Thyroid gland (tissue), 4 donors: ENCODE data around the gene CCDC201. TPM values are rescaled to one million over a fixed set of nuclear protein-coding genes. Genes with fewer than 3 reads are reported as not detected.

Experiments
- DNase-seq, 2 donors: peaks; one replicate each; pipeline ENCODE4 v3.0.0-alpha.2; 2019
- H3K27ac ChIP-seq, 3 donors: fragments of 200-600 bp; sonication (generic); 1 replicate in 2 of 3; 2 replicates in 1 of 3; pipeline ENCODE4 v1.5.1; 2016 to 2019; ENCODE audit warnings: mild to moderate bottlenecking in 1 of 3, moderate library complexity in 1 of 3
- H3K27me3 ChIP-seq: fragments of 200-600 bp; sonication (generic); one replicate; pipeline ENCODE4 v1.5.1; 2019
- H3K36me3 ChIP-seq, 2 donors: fragments of 200-600 bp; sonication (generic); one replicate each; pipeline ENCODE4 v1.5.1; 2016 to 2019
- H3K4me1 ChIP-seq, 2 donors: fragments of 200-600 bp; sonication (generic); one replicate each; pipeline ENCODE4 v1.5.1; 2017 to 2019
- H3K4me3 ChIP-seq, 3 donors: fragments of 200-600 bp; sonication (generic); replicated peaks in 1 of 3; 1 replicate in 2 of 3; 2 replicates in 1 of 3; pipeline ENCODE4 v1.5.1; 2016; ENCODE audit warnings: mild to moderate bottlenecking in 1 of 3
- H3K9me3 ChIP-seq: fragments of 200-600 bp; sonication (generic); one replicate; pipeline ENCODE4 v1.5.1; 2017
- POLR2A ChIP-seq, 2 donors: fragments of 450-650 bp; IDR thresholded peaks; one replicate each; pipeline ENCODE4 v1.6.1; 2017; ENCODE audit warnings: antibody characterized with exemption in 2 of 2, mild to moderate bottlenecking in 2 of 2, moderate library complexity in 1 of 2
- WGBS, 2 donors: methylation state at CpG; one replicate each; pipeline ENCODE4 v1.1.5; 2017; 5-methylcytosine and 5-hydroxymethylcytosine counted together
- intact Hi-C: fragments of 100-400 bp; cut with DNase I; formaldehyde crosslinking; loops from one replicate; pipeline ENCODE4 v1.15.1; 2023
- total RNA-seq, 4 donors: library from RNA; depleted of rRNA; stranded (reverse); fragments of >200 nt; gene quantifications; one replicate each; pipeline ENCODE4 v1.2.3, GENCODE V29; 2016
- TF ChIP-seq, protein P1 (sequence below), 6 experiments: fragments of 200-600 bp in 3 of 6; fragments of 450-650 bp in 3 of 6; sonication (generic) in 3 of 6; IDR thresholded peaks; one replicate each; pipeline ENCODE4 v1.5.1; 2016 to 2019; ENCODE audit warnings: antibody characterized with exemption in 6 of 6, mild to moderate bottlenecking in 2 of 6, inconsistent platforms in 1 of 6, moderate library complexity in 1 of 6

Gene CCDC201, protein sequence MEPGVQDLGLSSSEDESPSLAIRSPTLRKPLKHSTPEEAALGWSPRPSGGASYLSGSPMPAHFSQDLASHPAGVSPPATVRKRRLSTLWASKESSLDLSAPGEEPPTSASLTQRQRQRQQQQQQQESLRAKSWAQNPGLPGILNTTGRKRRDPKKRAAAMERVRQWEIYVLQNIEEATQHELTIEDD
- total RNA-seq: not detected

DNA sequence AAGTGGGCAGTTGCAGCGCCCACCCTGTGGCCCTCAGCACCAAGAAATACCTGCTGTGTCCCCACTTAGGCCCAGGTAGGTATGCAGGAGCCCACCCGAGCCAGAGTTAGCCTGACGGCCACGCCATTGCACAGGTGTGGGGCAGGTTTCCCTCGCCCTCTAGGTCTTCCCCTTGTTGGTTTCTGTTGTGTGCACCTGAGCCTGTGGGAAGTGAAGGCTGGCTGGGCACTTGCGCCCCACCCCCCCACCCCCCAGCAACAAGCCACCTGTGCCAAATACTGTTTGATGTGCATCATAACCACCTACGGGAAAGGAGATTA is at the start of gene CCDC201:
Gene CCDC201, minus strand, starts transcription at position 48 of the 320 bp plus-strand sequence. CDS start 75 bp downstream, outside the sequence.
- Histone ChIP-seq H3K4me3 (no peak within 1 kb of the TSS), H3K27ac (no peak within 1 kb of the TSS), H3K4me1 (no peaks in the 10 kb centered on the region), H3K36me3 (no peaks in the 10 kb centered on the region), H3K9me3 (no peaks in the 10 kb centered on the region), H3K27me3 (no peaks in the 10 kb centered on the region)
- 90 to 91% methylated on average over 7 of the region's 7 CpGs for whole genome bisulfite sequencing, 2 donors
- intact Hi-C loops: no loop called here
- DNase-seq: no peak
- TF ChIP-seq, protein P1, sequence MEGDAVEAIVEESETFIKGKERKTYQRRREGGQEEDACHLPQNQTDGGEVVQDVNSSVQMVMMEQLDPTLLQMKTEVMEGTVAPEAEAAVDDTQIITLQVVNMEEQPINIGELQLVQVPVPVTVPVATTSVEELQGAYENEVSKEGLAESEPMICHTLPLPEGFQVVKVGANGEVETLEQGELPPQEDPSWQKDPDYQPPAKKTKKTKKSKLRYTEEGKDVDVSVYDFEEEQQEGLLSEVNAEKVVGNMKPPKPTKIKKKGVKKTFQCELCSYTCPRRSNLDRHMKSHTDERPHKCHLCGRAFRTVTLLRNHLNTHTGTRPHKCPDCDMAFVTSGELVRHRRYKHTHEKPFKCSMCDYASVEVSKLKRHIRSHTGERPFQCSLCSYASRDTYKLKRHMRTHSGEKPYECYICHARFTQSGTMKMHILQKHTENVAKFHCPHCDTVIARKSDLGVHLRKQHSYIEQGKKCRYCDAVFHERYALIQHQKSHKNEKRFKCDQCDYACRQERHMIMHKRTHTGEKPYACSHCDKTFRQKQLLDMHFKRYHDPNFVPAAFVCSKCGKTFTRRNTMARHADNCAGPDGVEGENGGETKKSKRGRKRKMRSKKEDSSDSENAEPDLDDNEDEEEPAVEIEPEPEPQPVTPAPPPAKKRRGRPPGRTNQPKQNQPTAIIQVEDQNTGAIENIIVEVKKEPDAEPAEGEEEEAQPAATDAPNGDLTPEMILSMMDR (IDR thresholded peaks at IDR 0.05): no peak
- TF ChIP-seq POLR2A (IDR thresholded peaks at IDR 0.05): no peak

DNA sequence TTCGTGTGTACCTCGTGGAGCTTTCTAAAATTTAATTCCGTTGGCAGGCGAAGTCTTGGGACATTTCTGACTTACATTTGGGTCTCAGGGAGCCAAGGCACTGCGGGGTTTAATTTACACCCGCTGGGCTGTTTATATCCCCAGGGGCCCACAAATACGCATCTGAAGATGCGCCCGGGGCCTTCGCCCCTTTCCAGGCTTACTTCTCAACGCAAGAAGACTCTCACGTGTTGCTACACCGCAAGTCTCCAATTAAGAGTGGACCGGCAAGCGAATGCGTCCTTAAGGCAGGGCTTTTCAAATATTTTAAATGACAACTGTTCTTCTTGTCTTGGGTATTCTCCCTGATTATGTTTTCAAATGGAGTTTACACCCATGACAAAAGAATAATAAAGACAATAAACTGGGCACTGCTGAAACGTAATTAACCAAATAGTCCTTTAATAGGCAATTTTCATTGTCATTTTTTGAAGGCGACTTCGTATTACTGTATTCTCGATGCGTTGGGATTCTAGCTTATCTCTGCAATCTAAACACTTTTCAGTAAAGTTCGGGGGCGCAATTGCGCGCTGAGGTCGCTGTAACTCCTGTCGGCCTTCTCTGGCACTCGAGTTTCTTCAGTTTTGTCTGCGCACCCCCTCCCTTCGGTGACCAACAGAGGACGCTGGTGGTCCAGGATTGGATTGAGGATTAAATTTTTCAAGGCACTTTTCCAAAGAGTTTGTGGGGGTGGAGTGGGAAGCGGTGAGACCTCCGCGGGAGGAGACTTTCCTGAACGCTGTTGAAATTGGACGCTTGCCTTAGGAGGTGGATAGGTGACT is 49.0 kb upstream of the CCDC201 start:
- DNase-seq: peak; percentile 58 to 68
- peaks cover 14 to 39% of the 10 kb centered on the region in 2 donors for H3K4me1 ChIP-seq
- intact Hi-C loops: loop anchor here (5.0 kb wide), 2 partner anchors 1165 to 1255 kb away; no protein-coding TSS in a partner anchor
- H3K36me3 ChIP-seq: no peaks in the 10 kb centered on the region
- WGBS, 2 donors: 6 to 9% methylated on average over 34 to 36 of the region's 36 CpGs
- TF ChIP-seq POLR2A (IDR thresholded peaks at IDR 0.05): no peak
- TF ChIP-seq, protein P1 (IDR thresholded peaks at IDR 0.05): peak; percentile 23 to 81 (median 66)
- no peaks in the 10 kb centered on the region for H3K9me3 ChIP-seq
- no peaks in the 10 kb centered on the region for H3K27me3 ChIP-seq
- peak overlapping the region in 1 of 3 donors; percentile 27 for H3K4me3 ChIP-seq
- peak overlapping the region in 1 of 3 donors; percentile 18 for H3K27ac ChIP-seq

DNA sequence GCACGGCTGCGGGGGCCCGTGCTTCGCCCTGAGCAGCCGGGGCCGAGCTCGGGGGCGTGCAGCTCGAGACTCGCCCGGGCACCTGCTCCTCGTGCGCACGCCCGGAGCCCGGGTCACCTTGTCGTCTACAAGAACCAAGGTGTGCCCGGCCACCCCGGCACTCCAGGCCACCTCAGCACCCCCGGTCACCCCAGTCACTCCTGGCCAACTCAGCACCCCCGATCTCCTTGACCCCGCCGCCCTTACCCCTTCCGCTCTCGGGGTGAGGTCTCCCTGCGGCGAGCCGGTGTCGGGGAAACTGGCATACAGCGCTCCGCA is 48.5 kb upstream of the CCDC201 start:
- TF ChIP-seq POLR2A (IDR thresholded peaks at IDR 0.05): no peak
- TF ChIP-seq, protein P1 (IDR thresholded peaks at IDR 0.05): no peak
- H3K4me1 ChIP-seq: peaks cover 14 to 39% of the 10 kb centered on the region in 2 donors
- H3K27me3 ChIP-seq: no peaks in the 10 kb centered on the region
- no peaks in the 10 kb centered on the region for H3K36me3 ChIP-seq
- WGBS, 2 donors: 0 to 2% methylated on average over 5 to 17 of the region's 31 CpGs
- H3K27ac ChIP-seq: peak overlapping the region in 1 of 3 donors; percentile 18
- H3K4me3 ChIP-seq: peak overlapping the region in 2 of 3 donors; percentile 4 to 27
- H3K9me3 ChIP-seq: no peaks in the 10 kb centered on the region
- intact Hi-C loops: loop anchor here (5.0 kb wide), 2 partner anchors 1166 to 1256 kb away; no protein-coding TSS in a partner anchor
- DNase-seq: peak in 1 of 2 donors; percentile 21

DNA sequence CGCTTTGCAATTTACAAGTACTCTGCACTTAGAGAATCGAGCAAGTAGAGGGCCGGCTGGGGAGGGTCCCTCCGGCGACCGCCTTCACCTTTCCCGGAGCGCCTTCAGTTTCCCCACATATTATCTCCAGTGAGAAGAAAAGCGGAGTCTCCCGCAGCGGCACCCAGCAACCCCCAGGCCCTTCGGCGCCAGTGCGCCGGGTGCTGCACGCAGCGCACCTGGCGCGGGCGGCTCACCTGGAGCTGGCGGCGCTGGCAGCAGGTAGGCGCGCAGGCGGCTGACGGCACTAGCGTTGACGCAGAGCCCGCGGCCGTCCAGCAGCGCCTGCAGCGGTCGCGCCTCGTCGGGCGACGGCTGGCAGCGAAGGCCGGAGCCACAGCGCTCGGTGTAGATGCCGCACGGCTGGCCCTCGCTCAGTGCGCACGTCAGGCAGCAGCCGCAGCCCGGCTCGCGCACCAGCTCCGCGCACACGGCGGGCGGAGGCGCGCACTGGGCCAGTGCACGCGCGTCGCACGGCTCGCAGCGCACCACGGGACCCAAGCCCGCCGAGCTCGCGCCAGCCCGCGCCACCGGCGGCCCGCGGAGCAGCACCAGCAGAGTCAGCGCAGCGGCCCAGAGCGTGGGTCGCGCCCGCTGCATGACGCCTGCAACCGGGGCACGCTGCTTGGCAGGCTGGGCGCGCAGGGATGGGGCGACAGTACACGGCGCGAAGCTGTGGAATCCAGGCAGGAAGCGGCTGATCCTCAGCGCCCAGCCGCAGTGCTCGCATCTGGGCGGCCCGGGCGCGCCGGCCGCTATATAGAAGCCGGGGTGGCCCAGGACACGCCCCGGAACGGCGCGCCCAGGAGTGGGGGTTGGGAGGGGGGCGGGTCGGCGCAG is 47.9 kb upstream of the CCDC201 start, which contains the start of gene IGFBP3:
Gene IGFBP3, minus strand, starts transcription at position 771 of the 879 bp plus-strand sequence. Its CDS starts 132 bp downstream, at position 639.
- intact Hi-C loops: loop anchor here (5.0 kb wide), 2 partner anchors 1167 to 1257 kb away; no protein-coding TSS in a partner anchor
- DNase-seq: peak; percentile 63 to 68
- no peaks in the 10 kb centered on the region for H3K27me3 ChIP-seq
- WGBS, 2 donors: 1 to 3% methylated on average over 11 to 46 of the region's 111 CpGs
- H3K9me3 ChIP-seq: no peaks in the 10 kb centered on the region
- H3K4me1 ChIP-seq: peaks cover 14 to 39% of the 10 kb centered on the region in 2 donors
- H3K36me3 ChIP-seq: no peaks in the 10 kb centered on the region
- peak in 1 of 2 donors; percentile 31 for TF ChIP-seq POLR2A (IDR thresholded peaks at IDR 0.05)
- TF ChIP-seq, protein P1 (IDR thresholded peaks at IDR 0.05): no peak
- peak within 1 kb of the TSS in 2 of 3 donors; percentile 4 to 27 for H3K4me3 ChIP-seq
- peak within 1 kb of the TSS in 1 of 3 donors; percentile 18 for H3K27ac ChIP-seq
